ENCODE results near the gene AFDN.

The AFDN gene

DNA sequence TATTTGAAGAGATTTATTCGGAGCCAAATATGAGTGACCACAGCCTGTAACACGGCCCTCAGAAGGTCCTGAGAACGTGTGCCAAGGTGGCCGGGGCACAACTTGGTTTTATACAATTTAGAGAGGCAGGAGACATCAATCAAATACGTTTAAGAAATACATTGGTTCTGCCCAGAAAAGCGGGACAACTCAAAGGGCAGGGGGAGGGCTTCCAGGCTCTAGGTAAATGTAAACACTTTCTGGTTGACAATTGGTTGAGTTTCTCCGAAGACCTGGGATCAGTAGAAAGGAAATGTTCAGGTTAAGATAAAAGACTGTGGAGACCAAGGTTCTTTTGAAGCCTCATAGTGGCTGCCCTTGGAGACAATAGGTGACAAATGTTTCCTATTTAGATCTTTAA is 151.9 kb downstream of the AFDN start:
- DNase-seq (ENCODE audit: low spot score): no peak

DNA sequence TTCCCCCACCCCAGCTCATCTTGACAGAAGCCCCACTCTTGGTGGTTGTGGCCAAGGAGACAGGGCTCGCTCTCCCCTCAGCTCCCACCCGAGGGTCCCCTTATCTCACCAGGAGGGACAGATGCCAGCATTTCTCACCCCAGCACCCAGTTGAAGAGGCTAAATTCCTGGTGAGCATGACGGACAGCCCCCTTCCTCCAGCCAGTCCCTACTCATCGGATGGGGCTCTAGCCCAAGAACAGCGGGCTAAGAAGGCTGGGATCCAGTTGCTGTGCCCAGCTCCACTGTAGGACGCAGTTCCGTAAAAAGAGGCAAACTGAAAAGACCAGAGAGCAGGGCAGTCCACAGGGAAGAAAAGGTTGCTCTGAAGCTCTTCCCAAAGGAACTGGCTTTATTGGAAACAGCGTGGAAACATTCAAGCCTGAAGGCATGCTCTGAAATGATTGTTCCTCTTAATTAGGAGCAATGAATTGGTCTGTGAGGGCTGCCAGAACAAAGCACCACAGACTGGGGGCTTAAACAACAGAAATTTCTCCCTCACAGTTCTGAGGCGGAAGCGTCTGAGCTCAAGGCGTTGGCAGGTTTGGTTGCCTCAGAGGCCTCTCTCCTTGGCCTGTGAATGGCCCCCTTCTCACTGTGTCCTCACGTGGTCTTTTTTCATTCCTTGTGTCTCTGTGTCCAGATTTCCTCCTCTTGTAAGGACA is 152.9 kb downstream of the AFDN start:
- DNase-seq (ENCODE audit: low spot score): no peak

DNA sequence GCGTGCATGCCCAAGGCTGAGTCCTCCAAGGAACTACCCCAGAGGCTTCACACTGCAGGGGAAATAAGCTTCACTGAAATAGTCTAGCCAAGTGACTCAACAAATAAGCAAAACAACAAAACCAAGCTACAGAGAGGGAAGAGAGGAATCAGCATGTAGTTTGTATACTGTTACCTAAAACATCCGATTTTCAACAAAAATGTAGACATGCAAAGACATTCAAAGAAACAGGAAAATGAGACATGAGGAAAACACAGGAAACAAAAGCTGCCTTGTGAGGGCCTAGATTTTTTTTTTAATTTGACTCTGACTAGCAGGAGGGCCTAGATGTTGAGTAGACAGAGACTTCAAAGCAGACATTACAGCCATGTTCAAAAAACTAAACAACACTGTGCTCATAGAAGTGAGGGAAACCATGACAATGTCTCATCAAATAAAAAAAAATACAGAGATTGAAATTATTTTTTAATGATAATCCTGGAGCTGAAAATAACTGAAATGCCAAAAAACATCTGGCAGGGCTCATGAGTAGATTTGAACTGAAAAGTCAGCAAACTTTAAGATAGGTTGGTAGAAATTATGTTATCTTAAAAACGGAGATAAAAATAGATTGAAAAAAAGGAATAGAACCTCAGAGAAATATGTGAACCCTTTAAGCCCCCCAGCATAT is 154.3 kb downstream of the AFDN start:
- no peak for DNase-seq (ENCODE audit: low spot score)

DNA sequence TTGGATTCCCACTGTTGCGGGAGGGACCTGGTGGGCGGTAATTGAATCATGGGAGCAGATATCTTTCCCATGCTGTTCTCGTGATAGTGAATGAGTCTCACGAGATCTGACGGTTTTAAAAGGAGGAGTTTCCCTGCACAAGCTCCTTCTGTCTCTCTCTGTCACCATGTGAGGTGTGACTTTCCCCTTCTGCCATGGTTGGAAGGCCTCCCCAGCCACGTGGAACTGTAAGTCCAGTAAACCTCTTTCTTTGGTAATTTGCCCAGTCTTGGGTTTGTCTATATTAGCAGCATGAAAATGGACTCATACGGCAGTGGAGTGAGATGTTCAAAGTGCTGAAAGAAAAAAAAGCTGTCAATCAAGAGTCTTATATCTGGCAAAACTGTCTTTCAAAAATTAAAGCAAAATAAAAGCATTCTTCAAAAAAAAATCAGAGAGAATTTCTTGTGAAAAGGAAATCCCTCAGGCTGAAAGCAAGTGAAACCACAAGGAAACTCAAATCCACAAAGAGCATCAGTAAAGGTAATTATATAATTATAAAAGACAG is 155.3 kb downstream of the AFDN start:
- no peak for DNase-seq (ENCODE audit: low spot score)

DNA sequence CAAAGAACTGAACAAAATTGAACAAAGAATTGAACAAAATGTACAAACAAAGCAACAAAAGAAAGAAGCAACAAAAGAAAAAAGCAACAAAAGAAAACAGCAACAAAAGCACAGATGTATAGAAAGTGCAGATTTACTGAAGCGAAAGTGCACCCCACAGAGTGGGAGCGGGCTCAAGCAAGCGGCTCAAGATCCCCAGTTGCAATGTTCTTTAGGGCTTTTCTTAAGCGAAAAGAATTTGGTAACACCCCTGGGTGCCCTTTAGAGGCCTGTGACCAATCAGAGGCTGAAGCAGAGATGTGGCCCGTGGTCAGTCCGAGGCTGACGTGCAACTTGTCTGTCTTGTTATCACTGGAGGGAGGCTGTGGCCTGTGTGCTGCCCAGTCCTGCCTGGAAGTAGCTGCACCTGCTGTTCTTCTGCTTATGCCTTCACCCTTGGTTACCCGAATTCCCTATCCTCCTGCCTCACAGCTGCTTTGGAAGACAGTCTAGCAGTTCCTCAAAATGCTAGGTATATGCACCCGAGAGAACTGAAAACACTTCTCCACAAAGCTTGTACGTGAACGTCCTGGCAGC is 157.5 kb downstream of the AFDN start:
- DNase-seq (ENCODE audit: low spot score): no peak

DNA sequence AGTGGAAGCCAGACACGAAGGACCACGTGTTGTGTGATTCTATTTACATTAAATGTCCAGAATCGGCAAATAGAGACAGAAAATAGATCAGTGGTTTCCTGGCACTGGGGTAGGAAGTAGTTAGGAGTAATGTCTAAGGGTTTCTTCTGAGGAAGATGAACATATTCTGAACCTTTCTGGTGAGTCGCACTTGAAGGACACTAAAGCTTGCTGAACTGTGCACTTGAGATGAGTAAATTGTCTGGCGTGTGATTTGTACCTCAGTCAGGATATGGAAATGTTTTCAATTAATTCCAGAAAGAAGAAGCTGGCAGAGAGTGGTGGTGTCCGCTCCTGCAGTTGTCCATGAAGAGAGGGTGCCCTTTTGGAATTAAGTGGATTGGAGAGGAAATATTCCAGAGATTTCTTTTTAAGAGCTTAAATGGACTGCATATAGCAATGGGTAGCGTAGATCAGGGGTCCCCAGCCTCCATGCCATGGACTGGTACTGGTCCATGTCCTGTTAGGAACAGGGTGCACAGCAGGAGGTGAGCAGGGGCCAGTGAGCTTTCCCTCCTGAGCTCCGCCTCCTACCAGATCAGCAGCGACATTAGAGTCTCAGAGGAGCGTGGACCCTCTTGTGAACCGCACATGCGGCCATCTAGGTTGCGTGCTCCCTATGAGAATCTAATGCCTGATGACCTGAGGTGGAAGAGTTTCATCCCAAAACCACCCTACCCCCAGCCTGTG is 158.3 kb downstream of the AFDN start:
- DNase-seq (ENCODE audit: low spot score): no peak

DNA sequence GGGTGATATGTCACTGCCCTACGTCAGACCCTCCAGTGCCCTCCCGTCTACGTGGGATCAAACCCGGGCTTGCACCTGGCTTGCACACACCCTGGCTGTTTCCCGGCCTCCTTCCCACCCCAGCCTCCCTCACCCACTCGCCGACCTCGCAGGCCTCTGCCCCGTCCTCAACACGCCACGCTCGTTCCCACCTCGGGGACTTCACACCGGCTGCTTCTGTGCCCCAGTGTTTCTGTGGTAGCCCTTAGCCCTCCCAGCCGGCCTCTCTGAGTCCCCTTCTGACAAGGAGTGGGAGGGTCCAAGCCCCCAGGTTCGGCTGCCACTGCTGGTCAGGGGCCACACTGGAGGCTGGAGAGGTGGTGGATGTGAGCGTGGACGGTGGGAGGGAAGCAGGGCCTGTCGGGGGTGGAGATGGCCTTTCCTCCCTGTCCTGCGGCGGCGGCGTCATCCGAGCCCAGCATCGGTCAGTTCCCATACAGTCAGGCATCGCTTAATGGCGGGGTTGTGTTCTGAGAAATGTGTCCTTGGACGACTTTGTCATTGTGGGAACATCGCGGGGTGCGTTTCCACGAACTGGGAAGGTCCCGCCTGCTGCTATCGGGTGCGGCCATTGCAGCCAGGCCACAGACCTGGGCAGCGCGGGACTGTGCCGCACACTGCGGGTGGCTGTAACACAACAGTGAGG is 159.3 kb downstream of the AFDN start:
- DNase-seq (ENCODE audit: low spot score): no peak

DNA sequence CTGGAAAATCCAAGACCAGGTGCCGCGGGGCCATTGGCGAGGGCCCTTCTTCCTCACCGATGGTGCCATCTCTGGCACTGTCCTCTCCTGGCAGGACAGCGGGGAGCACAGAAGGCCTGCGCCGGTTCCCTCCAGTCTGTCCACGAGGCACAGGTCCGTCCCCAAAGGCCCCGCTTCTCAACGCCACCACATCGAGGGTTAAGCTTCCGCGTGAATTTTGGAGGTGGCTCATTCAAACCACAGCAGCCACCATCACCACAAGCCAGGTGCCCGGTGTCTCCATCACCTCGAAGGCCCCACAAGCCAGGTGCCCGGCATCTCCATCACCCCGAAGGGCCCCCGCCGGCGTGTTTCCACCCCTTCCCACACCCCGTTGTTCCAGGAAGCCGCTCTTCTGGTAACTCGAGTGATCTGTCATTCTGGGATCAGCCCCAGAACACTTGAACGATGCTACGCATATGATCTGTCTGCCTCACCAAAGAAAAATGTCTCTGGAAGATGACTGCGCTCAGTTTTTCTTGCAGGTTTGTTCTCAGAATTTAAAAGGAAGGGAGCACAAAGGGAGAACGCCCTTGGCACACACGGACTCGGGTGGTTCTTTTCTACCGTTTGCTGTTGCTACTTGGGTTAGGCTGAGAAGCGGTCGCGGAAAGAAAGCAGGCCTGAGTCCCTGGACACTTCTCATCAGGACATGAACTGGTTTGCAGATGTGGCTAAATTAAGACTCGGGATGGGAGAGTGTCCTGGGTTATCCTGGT is 160.9 kb downstream of the AFDN start:
- no peak for DNase-seq (ENCODE audit: low spot score)

DNA sequence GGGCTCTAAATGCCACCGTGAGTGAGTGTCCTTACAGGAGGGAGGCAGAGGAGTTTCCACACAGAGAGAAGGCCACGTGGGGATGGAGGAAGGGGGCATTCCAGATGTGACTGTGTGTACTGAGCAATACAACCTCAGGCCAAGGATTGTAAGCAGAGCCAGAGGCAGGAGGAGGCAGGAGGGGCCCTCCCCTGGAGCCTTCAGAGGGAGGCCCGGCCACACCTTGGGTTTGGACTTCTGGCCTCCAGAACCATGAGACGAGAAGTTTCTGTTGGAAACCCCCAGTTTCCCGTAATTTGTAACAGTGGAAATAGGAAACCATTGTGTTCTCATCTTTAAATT is 161.4 kb downstream of the AFDN start:
- DNase-seq (ENCODE audit: low spot score): no peak

DNA sequence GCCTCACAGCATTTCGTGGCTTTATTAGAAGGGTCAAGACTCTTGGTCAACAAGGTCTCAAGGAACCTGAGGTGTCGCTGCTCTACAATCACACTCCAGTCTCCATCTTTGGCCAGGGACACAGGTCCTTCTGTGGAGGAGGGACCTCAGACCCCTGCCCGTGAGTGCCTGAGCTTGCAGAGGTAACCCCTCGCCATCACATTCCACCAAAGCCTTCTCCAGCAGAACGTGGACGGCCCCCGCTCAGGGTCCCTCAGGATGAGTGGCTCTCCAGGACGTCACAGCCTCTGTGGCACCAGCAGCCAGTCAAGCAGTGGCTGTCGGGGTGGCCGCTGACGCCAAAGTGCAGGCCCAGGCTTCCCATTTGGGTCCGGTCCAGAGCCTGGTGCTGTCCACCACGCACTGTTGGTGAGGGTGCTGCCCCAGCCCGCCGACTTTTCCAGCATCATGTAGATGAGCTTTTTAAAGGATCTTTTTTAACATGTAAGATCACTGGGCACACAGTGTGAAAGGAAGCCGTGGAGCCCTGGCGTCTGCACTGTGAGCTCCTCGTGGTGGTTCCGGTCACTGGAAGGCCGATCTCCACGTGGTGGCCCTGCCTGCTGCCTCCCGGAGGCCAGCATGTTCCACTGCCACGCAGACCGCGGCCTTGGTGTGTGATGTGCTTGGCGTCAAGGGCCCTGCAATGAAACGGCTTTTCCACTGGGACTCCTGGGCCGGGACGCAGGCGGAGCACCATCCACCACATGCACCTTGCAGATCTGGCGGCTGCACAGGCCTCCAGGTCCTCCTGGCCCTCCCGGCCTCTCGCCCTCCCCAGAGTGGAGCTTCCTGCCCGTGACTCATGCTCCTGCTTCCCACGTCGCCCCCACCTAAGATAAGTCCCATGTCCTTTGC is 162.5 kb downstream of the AFDN start:
- DNase-seq (ENCODE audit: low spot score): no peak

DNA sequence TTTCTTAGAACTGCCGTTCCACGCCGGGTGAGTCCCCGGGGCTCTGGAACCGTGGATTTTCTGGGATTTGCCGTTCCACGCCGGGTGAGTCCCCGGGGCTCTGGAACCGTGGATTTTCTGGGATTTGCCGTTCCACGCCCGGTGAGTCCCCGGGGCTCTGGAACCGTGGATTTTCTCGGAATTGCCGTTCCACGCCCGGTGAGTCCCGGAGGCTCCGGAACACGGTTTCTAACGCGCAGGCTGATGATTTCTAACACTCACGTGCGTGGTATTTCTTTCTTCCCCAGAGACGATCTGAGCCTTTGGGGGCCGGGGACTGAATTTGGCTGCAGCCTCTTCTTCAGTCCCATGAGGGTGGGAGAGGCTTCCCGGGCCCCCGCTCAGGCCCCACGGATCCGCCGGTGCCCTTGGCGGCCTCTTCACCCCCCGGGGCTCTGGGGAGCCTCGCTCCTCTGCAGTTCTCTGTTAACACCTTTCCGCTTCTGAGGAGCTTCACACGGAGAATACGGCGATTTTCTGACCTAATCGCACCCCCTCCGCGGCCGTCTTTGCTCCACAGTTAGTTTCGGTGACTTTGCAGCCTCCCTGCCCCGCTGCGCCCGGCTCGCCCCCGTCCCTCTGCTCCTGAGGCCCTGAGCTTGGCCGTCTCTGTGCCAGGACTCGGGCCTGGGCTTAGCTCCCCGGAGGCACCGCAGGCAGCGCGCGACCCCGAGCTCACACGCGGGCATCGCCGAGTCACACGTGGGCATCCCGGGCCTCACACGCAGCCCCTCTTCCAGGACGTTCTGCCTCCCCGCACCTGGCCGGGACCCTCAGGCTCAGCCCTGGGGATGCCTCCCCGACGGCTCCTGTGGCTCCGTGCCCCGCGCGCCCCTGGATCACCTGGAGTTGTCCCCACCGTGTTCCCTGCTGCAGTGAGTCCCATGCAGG is 163.6 kb downstream of the AFDN start:
- no peak for DNase-seq (ENCODE audit: low spot score)

DNA sequence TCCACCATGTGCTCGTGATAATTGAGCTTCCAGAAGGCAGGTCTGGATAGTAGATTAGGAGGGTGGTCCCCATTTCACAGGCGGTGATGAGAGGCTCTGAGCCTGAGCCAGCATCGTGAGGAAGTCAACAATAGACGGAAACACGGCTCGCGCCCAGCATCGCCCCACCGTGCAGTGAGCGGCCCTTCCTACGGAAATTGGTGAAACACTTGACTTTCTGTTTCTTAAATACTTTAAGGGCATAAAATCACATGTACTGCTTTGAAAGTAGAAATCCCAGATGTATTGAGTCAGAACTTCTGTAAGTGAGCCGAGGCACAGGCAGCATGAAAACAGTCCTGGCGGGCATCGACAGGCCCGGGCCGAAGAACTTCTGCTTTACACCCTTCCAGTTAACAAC is 166.5 kb downstream of the AFDN start:
- DNase-seq (ENCODE audit: low spot score): no peak

DNA sequence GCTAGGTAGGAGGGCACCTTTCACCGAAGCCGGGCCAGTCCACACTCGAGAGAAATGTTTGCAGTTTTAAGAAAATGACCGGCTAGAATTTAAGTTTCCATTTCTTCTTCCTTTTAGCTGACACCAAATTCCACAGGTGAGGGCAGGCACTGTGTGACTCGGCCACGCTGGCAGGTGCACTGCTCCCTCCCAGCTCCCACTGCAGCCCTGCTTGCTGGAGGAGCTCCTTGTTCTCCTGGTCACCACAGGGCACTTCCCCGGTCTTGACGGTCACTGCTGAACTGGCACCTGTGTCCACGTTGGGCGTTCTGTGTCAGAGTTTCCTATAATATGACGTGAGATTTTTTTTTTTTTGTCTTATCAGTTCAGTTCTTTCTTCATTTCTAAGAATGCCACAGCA is 167.1 kb downstream of the AFDN start:
- DNase-seq (ENCODE audit: low spot score): no peak

DNA sequence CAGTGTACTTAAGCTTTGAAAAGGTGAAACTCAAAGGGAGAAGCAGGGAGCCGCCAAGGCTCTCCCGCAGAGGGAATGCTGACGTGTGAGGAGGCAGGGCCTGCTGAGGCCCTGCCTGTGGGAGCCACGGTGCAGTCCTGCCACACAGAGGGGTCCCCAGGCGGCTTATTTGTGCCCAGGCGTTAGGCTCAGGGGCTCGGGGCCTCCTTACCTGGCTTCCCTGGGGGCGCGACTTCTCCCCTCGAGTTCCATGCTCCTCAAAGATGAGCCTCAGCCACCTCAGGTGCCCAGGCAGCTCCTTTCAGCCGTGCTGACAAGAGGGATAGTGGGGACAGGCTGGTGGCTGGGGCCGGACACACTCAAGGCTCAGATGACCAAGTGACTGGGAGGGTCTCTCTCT is 168.6 kb downstream of the AFDN start:
- DNase-seq (ENCODE audit: low spot score): no peak

DNA sequence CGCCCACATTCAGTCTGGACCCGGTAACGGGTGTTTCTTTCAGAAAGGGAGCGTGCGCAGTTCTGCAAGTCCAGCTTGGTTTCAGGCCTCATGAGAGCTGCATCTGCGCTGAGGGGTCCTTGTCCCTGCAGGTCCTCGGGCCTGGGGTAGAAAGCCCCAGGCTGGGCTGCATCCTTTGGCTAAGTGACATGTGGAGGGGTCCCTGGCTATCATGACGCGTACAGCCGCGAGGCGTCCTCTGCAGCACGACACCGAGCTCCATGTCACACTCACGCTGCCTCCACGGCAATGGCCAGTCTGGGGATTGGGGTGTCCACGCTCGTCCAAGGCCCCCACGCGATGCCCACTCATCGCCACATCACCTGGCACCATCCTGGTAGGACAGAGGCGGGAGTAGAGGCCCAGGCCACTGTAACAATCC is 169.0 kb downstream of the AFDN start:
- no peak for DNase-seq (ENCODE audit: low spot score)

DNA sequence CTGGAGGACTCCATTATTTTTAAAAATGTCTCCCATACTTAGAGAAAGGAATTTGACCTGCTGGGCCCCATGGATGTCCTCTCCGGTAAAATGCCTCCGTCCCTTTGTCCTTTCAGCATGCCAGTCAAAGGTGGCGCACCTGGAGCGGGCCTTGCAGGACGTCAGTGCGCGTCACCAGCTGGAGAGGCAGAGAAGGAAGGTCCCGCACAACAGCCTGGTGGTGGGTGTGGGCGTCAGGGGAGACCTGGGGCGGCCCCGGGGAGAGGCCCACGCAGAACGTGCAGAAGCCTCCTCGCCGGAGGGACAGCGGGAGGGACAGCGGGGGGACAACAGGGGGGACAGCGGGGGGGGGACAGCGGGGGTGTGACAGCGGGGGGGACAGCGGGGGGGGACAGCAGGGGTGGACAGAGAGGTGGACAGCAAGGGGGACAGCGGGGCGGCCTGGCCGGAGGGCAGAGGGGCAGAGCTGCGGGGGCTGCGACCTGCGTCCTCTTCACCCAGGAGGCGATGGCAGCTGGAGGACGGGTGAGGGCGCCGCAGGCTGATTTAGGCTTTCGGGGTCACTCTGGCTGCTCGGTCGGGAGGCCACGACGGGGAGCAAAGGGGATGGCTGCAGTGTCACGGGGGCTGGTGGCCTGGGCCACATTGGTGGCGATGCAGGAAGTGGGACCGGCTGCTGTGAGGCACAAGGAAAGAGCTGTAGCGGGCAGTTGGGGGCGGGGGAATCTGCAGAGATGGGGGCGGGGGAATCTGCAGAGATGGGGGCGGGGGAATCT is 169.9 kb downstream of the AFDN start:
- DNase-seq (ENCODE audit: low spot score): peak; percentile 64

DNA sequence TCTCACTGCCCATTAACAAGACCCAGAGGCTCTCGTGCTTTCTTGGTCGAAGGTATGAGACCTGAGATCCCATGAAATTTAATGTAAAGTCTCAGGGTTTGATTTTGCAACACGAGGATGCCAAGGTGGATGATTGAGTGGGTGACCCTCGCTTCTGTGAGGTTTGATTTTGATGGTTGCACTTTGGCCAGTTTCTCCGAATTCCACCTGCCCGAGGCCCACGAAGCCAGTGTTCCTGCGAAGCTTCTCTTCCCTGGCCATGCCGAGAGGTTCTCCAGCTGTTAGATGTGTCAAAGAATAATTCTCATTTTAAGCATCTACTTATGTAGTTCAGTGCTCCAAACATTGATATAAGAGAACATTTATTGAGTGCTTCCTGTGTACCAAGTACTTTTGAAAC is 170.9 kb downstream of the AFDN start, which contains the start of gene KIF25:
Gene KIF25 (plus strand): TSS at position 30 of the 400 bp plus-strand sequence. CDS start 31,915 bp downstream, outside the sequence.
- no peak for DNase-seq (ENCODE audit: low spot score)

DNA sequence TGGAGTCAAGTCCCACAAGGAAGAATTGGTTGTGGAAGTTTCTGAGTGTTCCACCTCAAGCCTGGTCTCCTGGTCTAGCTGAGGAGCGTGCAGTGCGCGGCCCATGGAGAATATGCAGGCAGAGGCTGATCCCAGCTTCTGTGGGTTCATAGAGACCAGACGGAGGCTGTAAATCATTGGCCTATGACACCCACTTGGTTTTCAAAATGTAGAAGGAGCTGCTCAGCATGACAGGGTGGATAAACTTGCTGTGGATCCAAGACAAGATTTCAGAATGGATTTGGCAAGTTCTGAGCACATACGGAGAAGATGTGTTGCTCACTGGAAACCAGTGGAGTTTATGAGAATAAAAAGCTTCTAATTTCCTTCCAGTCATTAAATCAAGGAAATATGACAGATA is 171.5 kb downstream of the AFDN start:
- no peak for DNase-seq (ENCODE audit: low spot score)
